Common myeloid progenitor, CD34-positive (primary cell): ENCODE results near the gene LURAP1L.

Experiments
- CTCF ChIA-PET: fragments of 350-600 bp; sonication (Branson Sonifier 250); formaldehyde crosslinking; loops from one replicate; lab custom pipeline; 2021; ENCODE audit warnings: antibody characterized with exemption; lab: Charles Lee
- POLR2A ChIA-PET: fragments of 350-600 bp; sonication (Branson Sonifier 250); formaldehyde crosslinking; loops from one replicate; lab custom pipeline; 2021; ENCODE audit warnings: antibody characterized with exemption; lab: Charles Lee
- DNase-seq, 3 donors: peaks; one replicate each; pipeline versions ENCODE4 v3.0.0 to v3.0.0-alpha.2; 2013
- H3K27ac ChIP-seq, 2 experiments: 1 replicate in 1 of 2; 2 replicates in 1 of 2; pipeline ENCODE4 v1.7.0; 2013; ENCODE audit warnings: inconsistent platforms in 2 of 2, low read length in 2 of 2, mild to moderate bottlenecking in 2 of 2, low read depth in 1 of 2, moderate library complexity in 1 of 2; ENCODE audit not compliant: severe bottlenecking in 2 of 2, insufficient read depth in 1 of 2, poor library complexity in 1 of 2
- H3K27me3 ChIP-seq, 5 experiments: replicated peaks in 2 of 5; 1 replicate in 3 of 5; 2 replicates in 2 of 5; pipeline versions ENCODE4 v1.6.1 to v1.7.0; 2013; ENCODE audit warnings: low read length in 4 of 5, mild to moderate bottlenecking in 2 of 5, moderate library complexity in 2 of 5, inconsistent platforms in 1 of 5; ENCODE audit not compliant: insufficient read depth in 5 of 5, control insufficient read depth in 4 of 5
- H3K36me3 ChIP-seq, 4 experiments: 1 replicate in 2 of 4; 2 replicates in 2 of 4; pipeline versions ENCODE4 v1.6.1 to v1.7.0; 2013; ENCODE audit warnings: low read length in 3 of 4, control low read depth in 1 of 4, mild to moderate bottlenecking in 1 of 4; ENCODE audit not compliant: control insufficient read depth in 4 of 4, insufficient read depth in 4 of 4
- H3K4me1 ChIP-seq, 4 experiments: 1 replicate in 3 of 4; 2 replicates in 1 of 4; pipeline versions ENCODE4 v1.6.1 to v1.7.1; 2013; ENCODE audit warnings: low read length in 3 of 4, mild to moderate bottlenecking in 3 of 4, control low read depth in 1 of 4, inconsistent platforms in 1 of 4, moderate library complexity in 1 of 4; ENCODE audit not compliant: control insufficient read depth in 4 of 4, insufficient read depth in 4 of 4; ENCODE audit errors: control extremely low read depth in 1 of 4
- H3K4me3 ChIP-seq, 7 experiments: 1 replicate in 4 of 7; 2 replicates in 3 of 7; pipeline versions ENCODE4 v1.5.1 to v1.7.0; 2013; ENCODE audit warnings: mild to moderate bottlenecking in 7 of 7, low read length in 6 of 7, moderate library complexity in 6 of 7, inconsistent platforms in 2 of 7, low read depth in 2 of 7, control low read depth in 1 of 7; ENCODE audit not compliant: insufficient read depth in 4 of 7, control insufficient read depth in 1 of 7; ENCODE audit errors: extremely low read depth in 1 of 7
- H3K9me3 ChIP-seq, 5 experiments: 1 replicate in 4 of 5; 2 replicates in 1 of 5; pipeline versions ENCODE4 v1.6.1 to v1.7.1; 2013; ENCODE audit warnings: low read length in 4 of 5, mild to moderate bottlenecking in 2 of 5, inconsistent platforms in 1 of 5, low read depth in 1 of 5, moderate library complexity in 1 of 5; ENCODE audit not compliant: control insufficient read depth in 4 of 5, insufficient read depth in 2 of 5; ENCODE audit errors: control extremely low read depth in 1 of 5
- WGBS: methylation state at CpG from one replicate; pipeline ENCODE4 v1.1.5; 2013; ENCODE audit not compliant: insufficient coverage; 5-methylcytosine and 5-hydroxymethylcytosine counted together

LURAP1L gene

GRCh38 chr9:12853051-12853450 lies 78.2 kb downstream of the LURAP1L start:
- POLR2A ChIA-PET = no interaction called here
- CTCF ChIA-PET = no interaction called here
- Histone ChIP-seq H3K36me3 (no peaks in the 10 kb centered on the region), H3K4me3 (no peak overlapping the region), H3K27me3 (no peaks in the 10 kb centered on the region), H3K9me3 (no peaks in the 10 kb centered on the region), H3K27ac (no peak overlapping the region), H3K4me1 (no peaks in the 10 kb centered on the region)
- DNase-seq = no peak
- WGBS = 92% methylated on average over 3 of the region's 4 CpGs

- no peaks in the 10 kb centered on the region for H3K4me1 ChIP-seq
- 100% methylated on average over 1 of the region's 2 CpGs for WGBS
- ChIA-PET POLR2A (no interaction called here), CTCF (no interaction called here)
- H3K4me3 ChIP-seq = no peak overlapping the region
- no peaks in the 10 kb centered on the region for H3K27me3 ChIP-seq
- no peak for DNase-seq
- no peaks in the 10 kb centered on the region for H3K36me3 ChIP-seq
- H3K9me3 ChIP-seq = no peaks in the 10 kb centered on the region
- H3K27ac ChIP-seq = no peak overlapping the region
These were observed 79.4 kb downstream of the LURAP1L start for GRCh38 chr9:12854221-12854620.

- no peak overlapping the region for H3K27ac ChIP-seq
These were observed 80.2 kb downstream of the LURAP1L start for GRCh38 chr9:12855066-12855465.

GRCh38 chr9:12856603-12857002 lies 81.8 kb downstream of the LURAP1L start:
- H3K27ac ChIP-seq = no peak overlapping the region
- H3K27me3 ChIP-seq = no peaks in the 10 kb centered on the region
- H3K9me3 ChIP-seq = no peaks in the 10 kb centered on the region
- no peak overlapping the region for H3K4me3 ChIP-seq
- WGBS = 84% methylated on average over 5 of the region's 5 CpGs
- ChIA-PET POLR2A (no interaction called here), CTCF (no interaction called here)
- no peaks in the 10 kb centered on the region for H3K4me1 ChIP-seq
- no peaks in the 10 kb centered on the region for H3K36me3 ChIP-seq
- no peak for DNase-seq

More at GRCh38 chr9:12855066-12855465, 80.2 kb downstream of the LURAP1L start:
- H3K36me3 ChIP-seq = no peaks in the 10 kb centered on the region
- ChIA-PET CTCF (no interaction called here), POLR2A (no interaction called here)
- H3K4me1 ChIP-seq = no peaks in the 10 kb centered on the region
- no peaks in the 10 kb centered on the region for H3K9me3 ChIP-seq
- H3K27me3 ChIP-seq = no peaks in the 10 kb centered on the region
- 100% methylated on average over 3 of the region's 4 CpGs for WGBS
- DNase-seq = no peak
- no peak overlapping the region for H3K4me3 ChIP-seq

- Histone ChIP-seq H3K36me3 (no peaks in the 10 kb centered on the region), H3K9me3 (no peaks in the 10 kb centered on the region), H3K27me3 (no peaks in the 10 kb centered on the region), H3K4me1 (no peaks in the 10 kb centered on the region), H3K27ac (no peak overlapping the region), H3K4me3 (no peak overlapping the region)
- POLR2A ChIA-PET = no interaction called here
- WGBS = 97% methylated on average over 3 of the region's 5 CpGs
- DNase-seq = no peak
- CTCF ChIA-PET = no interaction called here
These were observed 85.0 kb downstream of the LURAP1L start for GRCh38 chr9:12859704-12860251.

GRCh38 chr9:12860998-12861397 lies 86.2 kb downstream of the LURAP1L start:
- no peak overlapping the region for H3K27ac ChIP-seq
- no peaks in the 10 kb centered on the region for H3K36me3 ChIP-seq

GRCh38 chr9:12862611-12863410 lies 88.0 kb downstream of the LURAP1L start:
- H3K4me1 ChIP-seq = no peaks in the 10 kb centered on the region
- WGBS = no CpG with 5 or more reads among the region's 3 CpGs
- H3K36me3 ChIP-seq = no peaks in the 10 kb centered on the region
- no peaks in the 10 kb centered on the region for H3K9me3 ChIP-seq
- H3K27me3 ChIP-seq = no peaks in the 10 kb centered on the region
- ChIA-PET CTCF (no interaction called here), POLR2A (no interaction called here)
- no peak for DNase-seq
- no peak overlapping the region for H3K27ac ChIP-seq
- H3K4me3 ChIP-seq = no peak overlapping the region

More at GRCh38 chr9:12860998-12861397, 86.2 kb downstream of the LURAP1L start:
- H3K9me3 ChIP-seq = no peaks in the 10 kb centered on the region
- no peaks in the 10 kb centered on the region for H3K27me3 ChIP-seq
- DNase-seq = no peak
- ChIA-PET POLR2A (no interaction called here), CTCF (no interaction called here)
- no peak overlapping the region for H3K4me3 ChIP-seq
- no peaks in the 10 kb centered on the region for H3K4me1 ChIP-seq
- no CpG with 5 or more reads among the region's 1 CpG for WGBS
